ENCODE measurements around the gene SLC7A1. TPM values are rescaled to one million over a fixed set of nuclear protein-coding genes. Genes with fewer than 3 reads are reported as not detected.

SLC7A1 gene
- total RNA-seq, 1 donor from 2014 or later, result 115 TPM

DNA sequence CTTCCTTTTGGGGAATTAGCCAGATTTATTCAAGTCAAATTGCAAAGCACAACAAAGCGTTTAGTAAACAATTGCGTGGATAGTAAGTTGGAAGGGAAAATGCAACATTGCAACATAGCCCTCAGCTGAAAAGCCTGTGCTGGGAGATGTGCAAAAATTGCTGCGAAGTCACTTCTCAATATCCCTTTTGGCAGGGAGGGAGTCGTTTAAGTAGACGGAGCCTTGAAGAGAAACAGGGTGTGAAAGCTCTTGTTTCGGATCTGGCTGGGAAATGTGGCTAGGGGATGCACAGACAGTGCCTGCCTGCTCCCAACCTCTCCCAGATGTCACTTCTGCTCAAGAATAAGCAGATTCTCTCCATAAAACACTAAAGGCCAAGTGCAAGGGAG, 56.8 kb downstream of the SLC7A1 start:
- Histone ChIP-seq H3K27me3 (ENCODE audit: insufficient read depth, low read length) (no peaks in the 10 kb centered on the region), H2AFZ (ENCODE audit: low read depth, low read length) (no peak overlapping the region), H3K36me3 (ENCODE audit: insufficient read depth, low read length) (peaks cover 12% of the 10 kb centered on the region), H3K4me3 (ENCODE audit: insufficient read depth, low read depth, low read length) (no peak overlapping the region), H3K9me3 (ENCODE audit: insufficient read depth, low read depth, low read length) (no peaks in the 10 kb centered on the region), H3K27ac (ENCODE audit: low read depth, low read length) (no peak overlapping the region), H3K4me2 (ENCODE audit: low read length) (no peak overlapping the region), H3K9ac (ENCODE audit: low read length) (no peak overlapping the region), H4K20me1 (ENCODE audit: insufficient read depth, low read length) (peaks cover 80% of the 10 kb centered on the region), H3K79me2 (ENCODE audit: insufficient read depth, low read length) (peaks cover 95% of the 10 kb centered on the region), H3K4me1 (ENCODE audit: insufficient read depth, low read length) (peaks cover 23% of the 10 kb centered on the region)
- DNase-seq (ENCODE audit: low read depth), result no peak
- TF ChIP-seq EZH2 (IDR thresholded peaks at IDR 0.05; ENCODE audit: insufficient read depth, low read length), result no peak
- no peak for TF ChIP-seq CTCF (IDR thresholded peaks at IDR 0.05; ENCODE audit: insufficient read depth, low read depth, low read length)
- H3K27me3 Mint-ChIP-seq (ENCODE audit: low read depth, unreplicated experiment), result no peaks in the 10 kb centered on the region
- peaks cover 27% of the 10 kb centered on the region for H3K4me1 Mint-ChIP-seq (ENCODE audit: low read depth, unreplicated experiment)
- FAIRE-seq, result no peak
- H3K4me3 Mint-ChIP-seq (ENCODE audit: unreplicated experiment), result no peak overlapping the region
- H3K27ac Mint-ChIP-seq (ENCODE audit: unreplicated experiment), result no peak overlapping the region
- no peaks in the 10 kb centered on the region for H3K9me3 Mint-ChIP-seq (ENCODE audit: unreplicated experiment)
- H3K36me3 Mint-ChIP-seq (ENCODE audit: low read depth, unreplicated experiment), result peaks cover 27% of the 10 kb centered on the region

- Histone ChIP-seq H3K4me1 (ENCODE audit: insufficient read depth, low read length) (peaks cover 17% of the 10 kb centered on the region), H3K9me3 (ENCODE audit: insufficient read depth, low read depth, low read length) (no peaks in the 10 kb centered on the region), H3K27ac (ENCODE audit: low read depth, low read length) (no peak overlapping the region), H3K9ac (ENCODE audit: low read length) (no peak overlapping the region), H3K36me3 (ENCODE audit: insufficient read depth, low read length) (peaks cover 17% of the 10 kb centered on the region), H3K79me2 (ENCODE audit: insufficient read depth, low read length) (peaks cover 95% of the 10 kb centered on the region), H3K4me2 (ENCODE audit: low read length) (no peak overlapping the region), H3K27me3 (ENCODE audit: insufficient read depth, low read length) (no peaks in the 10 kb centered on the region), H4K20me1 (ENCODE audit: insufficient read depth, low read length) (peaks cover 73% of the 10 kb centered on the region), H3K4me3 (ENCODE audit: insufficient read depth, low read depth, low read length) (no peak overlapping the region), H2AFZ (ENCODE audit: low read depth, low read length) (no peak overlapping the region)
- TF ChIP-seq CTCF (IDR thresholded peaks at IDR 0.05; ENCODE audit: insufficient read depth, low read depth, low read length), result no peak
- TF ChIP-seq EZH2 (IDR thresholded peaks at IDR 0.05; ENCODE audit: insufficient read depth, low read length), result no peak
- no peak overlapping the region for H3K4me3 Mint-ChIP-seq (ENCODE audit: unreplicated experiment)
- DNase-seq (ENCODE audit: low read depth), result no peak
- no peak overlapping the region for H3K27ac Mint-ChIP-seq (ENCODE audit: unreplicated experiment)
- H3K36me3 Mint-ChIP-seq (ENCODE audit: low read depth, unreplicated experiment), result peaks cover 30% of the 10 kb centered on the region
- H3K9me3 Mint-ChIP-seq (ENCODE audit: unreplicated experiment), result no peaks in the 10 kb centered on the region
- H3K4me1 Mint-ChIP-seq (ENCODE audit: low read depth, unreplicated experiment), result peaks cover 22% of the 10 kb centered on the region
- no peaks in the 10 kb centered on the region for H3K27me3 Mint-ChIP-seq (ENCODE audit: low read depth, unreplicated experiment)
- FAIRE-seq, result no peak
Observed at GRCh38 chr13:29537736-29538651, 57.5 kb downstream of the SLC7A1 start.

DNA sequence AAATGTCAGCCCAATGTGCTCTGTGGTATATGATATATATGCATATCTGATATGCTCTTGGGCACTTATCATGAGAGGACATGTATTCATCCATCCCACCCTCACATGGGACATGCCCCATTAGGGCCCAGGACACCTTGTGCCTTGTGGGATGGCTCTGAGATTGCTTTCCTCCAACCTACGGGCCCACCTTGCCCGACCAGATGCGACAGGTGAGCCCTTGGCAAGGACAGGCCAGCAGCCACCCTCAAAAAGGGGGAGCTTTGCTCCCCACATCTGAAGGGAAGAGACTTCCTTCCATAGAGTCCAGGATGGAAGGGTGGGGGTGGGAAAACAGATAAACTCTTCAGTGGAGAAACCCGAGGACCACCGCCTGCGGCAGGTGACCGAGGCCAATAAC, 58.6 kb downstream of the SLC7A1 start:
- Mint-ChIP-seq H3K4me1 (ENCODE audit: low read depth, unreplicated experiment) (peaks cover 26% of the 10 kb centered on the region), H3K36me3 (ENCODE audit: low read depth, unreplicated experiment) (peaks cover 37% of the 10 kb centered on the region)

More for the DNA sequence above, 58.6 kb downstream of the SLC7A1 start:
- Mint-ChIP-seq H3K9me3 (ENCODE audit: unreplicated experiment) (no peaks in the 10 kb centered on the region), H3K27me3 (ENCODE audit: low read depth, unreplicated experiment) (no peaks in the 10 kb centered on the region), H3K4me3 (ENCODE audit: unreplicated experiment) (no peak overlapping the region), H3K27ac (ENCODE audit: unreplicated experiment) (no peak overlapping the region)
- H3K36me3 ChIP-seq (ENCODE audit: insufficient read depth, low read length), result peaks cover 28% of the 10 kb centered on the region
- FAIRE-seq (no peak), DNase-seq (ENCODE audit: low read depth) (no peak)
- peaks cover 67% of the 10 kb centered on the region for H4K20me1 ChIP-seq (ENCODE audit: insufficient read depth, low read length)
- H3K9me3 ChIP-seq (ENCODE audit: insufficient read depth, low read depth, low read length), result no peaks in the 10 kb centered on the region
- no peak overlapping the region for H3K9ac ChIP-seq (ENCODE audit: low read length)
- TF ChIP-seq CTCF (IDR thresholded peaks at IDR 0.05; ENCODE audit: insufficient read depth, low read depth, low read length) (no peak), EZH2 (IDR thresholded peaks at IDR 0.05; ENCODE audit: insufficient read depth, low read length) (no peak)
- no peak overlapping the region for H3K4me3 ChIP-seq (ENCODE audit: insufficient read depth, low read depth, low read length)
- peaks cover 88% of the 10 kb centered on the region for H3K79me2 ChIP-seq (ENCODE audit: insufficient read depth, low read length)
- no peak overlapping the region for H2AFZ ChIP-seq (ENCODE audit: low read depth, low read length)
- H3K27me3 ChIP-seq (ENCODE audit: insufficient read depth, low read length), result no peaks in the 10 kb centered on the region
- peaks cover 15% of the 10 kb centered on the region for H3K4me1 ChIP-seq (ENCODE audit: insufficient read depth, low read length)
- no peak overlapping the region for H3K4me2 ChIP-seq (ENCODE audit: low read length)
- no peak overlapping the region for H3K27ac ChIP-seq (ENCODE audit: low read depth, low read length)
